Fibroblast of skin of right biceps (primary cell): ENCODE results near the gene MIEF1.

ENCODE experiments used
- DNase-seq: peaks from one replicate; pipeline ENCODE4 v3.0.0-alpha.2; 2013

MIEF1 gene

DNA sequence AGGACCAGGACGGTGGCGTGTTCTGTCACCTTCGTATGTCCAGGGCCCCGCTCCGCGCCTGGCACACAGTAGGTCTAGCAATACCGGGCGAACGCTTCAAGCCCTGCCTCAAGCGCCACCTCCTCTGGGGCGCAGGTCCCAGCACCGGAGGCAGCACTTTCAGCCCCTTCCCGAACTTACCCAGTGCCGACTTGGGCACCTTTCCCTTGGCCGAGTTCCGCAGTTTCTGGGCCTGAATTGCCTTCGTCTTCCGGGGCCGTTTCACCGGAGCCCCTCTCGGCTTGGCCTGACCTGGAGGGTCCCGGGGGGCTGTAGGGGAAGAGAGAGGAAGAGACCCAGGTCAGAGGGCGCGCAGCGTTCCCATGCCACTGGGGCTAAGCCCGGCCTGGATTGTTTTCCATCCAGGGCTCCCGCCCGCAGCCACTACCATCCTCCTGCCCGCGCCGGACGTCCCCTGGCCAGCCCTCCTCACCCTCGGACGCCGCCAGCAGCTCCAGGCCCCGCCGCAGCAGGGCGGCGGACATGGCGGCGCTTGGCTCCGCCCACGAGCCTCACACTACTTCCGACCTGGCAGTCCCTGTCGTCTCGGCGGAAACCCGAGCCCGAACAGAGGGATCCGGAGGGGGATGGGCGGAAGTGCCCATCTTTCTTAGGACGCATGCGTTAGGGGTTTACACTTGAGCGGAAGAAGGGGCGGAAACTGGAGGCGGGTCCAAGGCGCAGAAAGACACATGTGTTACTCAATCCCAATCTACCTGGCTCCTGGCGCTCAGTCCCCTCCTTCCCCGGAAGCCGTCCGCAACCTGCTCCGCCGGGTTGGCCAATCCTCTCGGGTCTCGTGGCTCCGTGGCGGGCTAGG lies 30.4 kb downstream of the MIEF1 start, which contains the start of gene RPS19BP1:
RPS19BP1 (minus strand) TSS at position 534 of the 859 bp plus-strand sequence; CDS start at position 524, 10 bp downstream.
- peak; percentile 99 for DNase-seq

DNA sequence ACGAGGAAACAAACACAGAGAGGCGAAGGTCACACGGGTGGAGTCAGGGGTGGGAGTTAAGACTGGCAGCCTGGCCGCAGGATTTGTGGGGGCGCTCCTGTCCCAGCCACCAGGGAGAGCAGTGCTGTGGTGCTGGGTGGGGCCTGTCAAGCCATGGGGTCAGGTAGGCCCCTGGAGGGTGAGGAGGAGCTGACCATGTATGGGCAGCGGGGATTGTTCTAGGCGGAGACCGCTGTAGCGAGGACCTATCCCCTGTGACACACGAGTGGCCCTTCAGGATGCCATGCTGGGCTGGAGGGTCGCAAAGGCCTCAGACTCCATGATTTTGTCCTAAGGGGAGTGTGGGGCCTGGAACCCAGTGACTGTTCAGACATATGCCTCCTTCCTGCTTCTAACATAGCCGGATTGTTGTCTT lies 32.0 kb downstream of the MIEF1 start:
- no peak for DNase-seq

DNA sequence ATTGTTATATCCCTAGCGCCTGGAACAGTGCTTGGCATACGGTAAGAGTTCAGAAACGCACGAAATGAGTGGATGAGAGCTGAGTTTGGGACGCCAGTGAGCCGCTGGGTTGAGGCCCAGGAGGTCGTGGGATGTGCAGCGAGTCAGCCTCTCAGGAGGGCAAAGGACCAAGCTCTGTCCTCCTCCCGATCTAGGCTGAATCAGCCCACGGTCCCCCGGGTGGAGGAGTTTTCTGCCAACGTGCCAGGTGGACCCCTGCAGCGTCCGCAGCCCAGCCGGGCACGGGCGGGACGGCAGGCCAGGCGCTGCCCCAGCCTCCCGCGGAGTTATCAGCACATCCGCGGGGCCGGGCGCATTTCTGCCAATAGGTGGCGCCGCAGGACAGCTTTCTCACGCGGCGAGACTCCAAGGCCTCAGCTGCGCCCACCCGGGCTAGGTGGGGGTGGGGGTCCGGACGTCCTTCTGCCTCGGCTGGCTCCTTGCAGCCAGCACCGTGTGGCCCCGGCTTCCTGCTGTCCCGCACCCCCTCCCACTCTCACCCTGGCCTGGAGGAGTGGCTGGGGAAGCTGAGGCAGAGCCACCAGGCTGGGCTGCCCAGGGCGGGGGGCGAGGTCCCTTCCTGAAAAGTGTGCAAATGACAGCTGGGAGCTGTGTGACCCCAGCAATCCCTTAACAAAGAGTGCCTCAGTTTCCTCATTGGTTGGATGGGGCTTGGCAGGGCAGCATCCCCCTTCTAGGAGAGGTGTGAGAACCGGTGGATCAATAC lies 32.7 kb downstream of the MIEF1 start:
- DNase-seq = peak; percentile 73

DNA sequence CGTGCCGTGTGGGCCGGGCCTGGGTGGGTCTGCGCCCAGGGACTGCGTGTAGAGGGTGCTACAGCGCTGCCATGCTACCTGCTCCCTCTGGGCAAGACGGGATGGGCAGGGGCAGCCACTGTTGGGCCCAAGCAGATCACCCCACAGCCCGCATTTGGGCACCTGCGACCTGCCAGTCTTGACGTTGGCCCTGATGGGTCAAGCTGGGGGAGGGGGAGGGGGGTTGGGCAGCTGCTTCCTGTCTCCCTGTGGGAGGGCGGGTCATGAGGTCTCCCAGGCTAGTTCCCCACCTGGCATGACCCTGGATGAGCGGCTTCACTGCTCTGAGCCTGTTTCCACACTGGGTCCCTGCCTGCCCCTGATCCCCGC lies 33.3 kb downstream of the MIEF1 start:
- no peak for DNase-seq

DNA sequence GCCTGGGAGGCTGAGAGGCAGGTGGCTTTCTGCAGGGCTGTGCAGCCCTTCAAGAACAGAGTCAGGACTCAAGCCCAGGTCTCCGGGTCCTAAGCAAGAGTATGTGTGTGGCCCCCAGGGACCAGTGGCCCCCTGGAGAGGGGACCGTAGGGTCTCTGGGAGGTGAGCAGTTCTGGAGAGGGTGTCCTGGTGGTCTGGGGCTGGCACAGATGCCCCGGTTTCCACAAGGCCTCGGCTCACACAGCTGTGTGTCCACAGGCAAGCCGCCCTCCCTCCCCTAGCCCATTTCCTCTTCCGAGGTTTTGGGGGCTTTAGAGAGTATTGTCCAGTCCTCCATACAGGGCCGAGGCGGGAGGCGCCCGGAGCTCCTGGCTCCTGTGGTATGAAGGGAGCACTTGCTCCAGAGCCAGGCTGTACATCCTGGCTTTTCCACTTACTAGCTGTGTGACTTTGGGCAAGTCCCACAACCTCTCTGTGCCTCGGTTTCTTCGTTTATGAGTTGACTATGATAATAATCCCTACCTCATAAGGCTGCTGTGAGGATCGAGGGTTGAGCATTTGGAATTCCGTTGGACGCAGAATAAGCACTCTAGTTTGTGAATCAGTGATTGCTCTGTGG lies 33.9 kb downstream of the MIEF1 start:
- DNase-seq = no peak

DNA sequence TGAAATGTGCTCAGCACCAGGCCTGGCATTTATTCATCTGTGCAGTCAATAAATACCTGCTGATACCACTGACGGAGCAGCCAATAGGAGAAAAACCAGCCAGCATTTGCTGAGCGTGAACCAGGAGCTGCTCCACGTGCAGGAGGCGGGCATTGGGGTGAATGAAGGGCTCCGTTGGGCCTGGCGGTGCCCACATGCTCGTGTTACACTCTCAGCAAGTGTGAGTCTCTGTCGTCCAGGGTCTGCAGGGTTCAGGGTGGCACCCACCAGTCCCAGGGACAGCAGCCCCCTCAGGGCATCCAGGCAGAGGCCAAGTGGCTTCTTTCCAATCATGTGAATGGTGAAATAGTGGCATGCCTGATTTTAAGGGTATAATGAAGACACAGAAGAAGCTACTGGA lies 34.6 kb downstream of the MIEF1 start:
- DNase-seq = no peak

DNA sequence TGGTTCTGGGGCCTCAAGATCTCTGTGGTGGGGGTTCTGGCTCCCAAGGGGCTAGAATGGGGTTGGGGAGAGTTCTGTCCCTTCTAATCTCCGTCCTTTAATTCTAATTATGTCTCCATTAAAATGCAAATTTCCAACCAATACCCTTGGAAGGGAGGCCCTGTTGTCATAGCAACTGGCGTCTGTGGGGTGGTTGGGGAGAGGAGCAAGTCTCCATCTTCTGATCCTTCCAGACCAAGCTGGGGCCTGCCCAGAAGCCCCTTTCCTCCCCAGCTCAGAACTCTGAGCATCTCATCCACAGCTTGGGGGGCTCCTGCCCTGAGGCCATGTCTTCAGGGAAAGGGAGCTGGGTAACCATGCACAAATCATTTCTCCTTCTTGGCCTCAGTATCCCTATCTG lies 35.9 kb downstream of the MIEF1 start:
- no peak for DNase-seq

DNA sequence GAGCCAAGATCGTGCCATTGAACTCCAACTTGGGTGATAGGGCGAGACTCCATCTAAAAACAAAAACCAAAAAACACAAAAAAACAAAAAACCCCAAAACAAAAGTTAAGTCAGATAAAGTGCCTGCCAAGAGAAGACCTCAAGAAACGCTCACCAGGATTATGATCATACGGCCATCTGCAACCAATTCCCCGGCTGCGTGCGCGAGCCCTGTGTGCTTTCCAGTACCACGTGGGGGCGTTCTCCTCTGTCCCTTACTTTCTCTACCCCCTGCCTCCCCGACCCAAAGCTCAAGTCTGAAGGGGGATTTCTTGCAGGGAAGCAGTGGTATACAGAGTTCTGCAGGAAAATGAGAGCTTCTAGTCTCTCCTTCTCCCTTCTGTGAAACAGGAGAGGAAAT lies 41.0 kb downstream of the MIEF1 start:
- no peak for DNase-seq

DNA sequence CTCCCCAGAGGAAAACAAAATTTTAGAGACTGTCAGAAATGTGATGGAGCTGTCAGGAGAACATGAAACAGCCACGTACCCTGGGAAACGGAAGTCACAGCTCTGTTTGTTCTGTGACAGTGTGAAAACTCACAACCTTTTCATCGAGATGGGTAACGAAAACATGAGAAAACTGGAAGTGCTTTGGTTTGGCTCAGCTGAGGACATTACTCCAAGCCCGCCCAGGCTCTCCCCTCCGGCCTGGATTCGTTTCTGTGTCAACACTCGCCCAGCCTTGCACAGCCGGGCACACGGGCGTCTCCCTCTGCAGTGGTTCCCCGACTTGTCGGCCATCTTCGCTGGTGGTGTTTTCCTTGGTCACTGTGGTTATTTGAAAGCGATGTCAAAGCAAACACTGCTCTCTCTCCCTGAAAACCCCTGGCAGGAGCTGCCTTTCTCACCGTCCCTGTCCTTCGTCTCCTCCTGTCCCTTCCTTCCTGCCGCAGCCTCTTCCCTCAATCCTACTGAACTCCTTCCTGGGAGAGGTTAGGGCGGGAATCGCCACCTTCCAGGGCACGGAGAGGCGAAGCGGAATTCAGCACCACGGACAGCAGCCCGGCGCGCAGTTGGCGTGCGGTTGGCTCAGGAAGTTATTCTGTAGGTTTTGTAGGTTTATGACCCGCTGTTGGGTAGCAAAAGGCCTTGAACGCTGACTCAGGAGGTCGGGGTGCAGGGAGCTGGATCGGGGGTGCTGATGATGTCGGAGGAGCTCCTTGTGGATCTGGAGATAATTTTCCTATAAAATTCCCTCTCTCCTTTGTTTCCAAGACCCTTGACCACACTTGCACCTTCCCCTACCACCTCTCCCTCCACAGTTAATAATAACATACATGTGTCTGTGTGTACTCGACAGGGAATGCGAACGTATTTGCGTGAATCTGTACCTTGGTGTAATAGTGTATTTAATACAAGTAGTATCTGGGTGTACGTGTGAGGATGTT lies 43.6 kb downstream of the MIEF1 start:
- peak; percentile 47 for DNase-seq

DNA sequence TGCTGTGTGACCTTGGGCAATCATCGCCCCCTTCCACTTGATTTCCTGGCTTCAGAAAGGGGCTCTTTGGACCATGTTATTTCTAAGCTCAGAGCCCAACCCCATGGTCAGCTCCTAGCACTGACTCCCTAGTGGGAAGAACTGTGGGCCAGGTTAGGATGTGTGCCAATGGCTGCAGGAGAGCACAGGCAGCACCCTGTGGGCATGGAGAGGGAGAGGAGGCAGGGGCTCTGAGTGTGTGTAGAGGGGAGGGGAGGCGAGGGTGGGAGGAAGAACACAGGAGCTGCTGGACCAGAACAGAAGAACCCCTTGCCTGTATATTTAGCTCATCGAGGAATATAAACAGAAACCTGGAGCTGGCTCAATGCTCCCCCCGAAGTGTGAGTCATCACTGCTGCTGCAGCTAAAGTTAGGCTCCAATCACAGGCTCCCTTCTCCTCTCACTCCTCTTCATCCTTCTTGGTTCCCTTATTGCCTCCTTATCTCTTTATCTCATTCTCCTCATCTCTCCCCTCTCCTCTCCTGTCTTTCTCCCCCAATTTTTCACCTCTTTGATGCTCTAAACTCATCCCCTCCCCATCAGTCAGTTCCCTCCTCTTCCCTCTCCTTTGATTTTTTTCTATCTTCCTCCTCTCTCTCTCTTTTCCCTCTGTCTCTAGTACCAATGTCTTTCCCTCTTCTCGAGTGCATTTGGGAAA lies 44.9 kb downstream of the MIEF1 start:
- DNase-seq = no peak

DNA sequence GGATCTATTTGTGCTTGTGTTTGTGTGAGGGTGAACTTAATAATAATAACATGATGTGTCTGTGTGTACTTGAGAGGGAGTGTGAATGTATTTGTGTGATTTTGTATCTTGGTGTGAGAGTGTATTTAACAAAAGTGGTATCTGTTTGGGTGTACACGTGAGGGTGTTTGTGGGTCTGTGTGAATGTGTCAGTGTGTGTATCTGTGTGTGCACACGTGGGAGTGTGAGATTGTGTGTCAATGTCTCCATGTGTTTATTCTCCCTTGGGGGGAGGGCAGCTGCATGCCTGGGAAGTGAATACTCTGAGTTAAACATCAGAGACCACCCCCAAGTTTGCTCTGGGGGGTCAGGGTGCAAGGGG lies 45.5 kb downstream of the MIEF1 start:
- no peak for DNase-seq

DNA sequence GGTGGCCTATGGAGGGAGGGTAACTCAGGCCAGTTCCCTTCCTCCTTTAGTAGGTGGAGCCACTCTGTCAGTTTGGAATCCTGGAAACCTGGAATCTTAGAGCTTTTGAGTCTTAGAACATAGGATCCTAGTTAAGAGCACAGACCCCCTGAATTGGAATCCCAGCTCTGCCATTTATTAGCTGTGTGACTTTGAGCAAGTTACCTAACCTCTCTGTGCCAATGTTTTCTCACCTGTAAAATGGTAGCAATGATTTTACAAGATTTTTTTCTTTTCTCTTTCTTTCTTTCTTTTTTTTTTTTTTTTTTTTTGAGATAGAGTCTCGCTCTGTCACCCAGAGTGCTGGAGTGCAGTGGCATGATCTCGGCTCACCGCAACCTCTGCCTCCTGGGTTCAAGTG lies 51.3 kb downstream of the MIEF1 start:
- DNase-seq = no peak

DNA sequence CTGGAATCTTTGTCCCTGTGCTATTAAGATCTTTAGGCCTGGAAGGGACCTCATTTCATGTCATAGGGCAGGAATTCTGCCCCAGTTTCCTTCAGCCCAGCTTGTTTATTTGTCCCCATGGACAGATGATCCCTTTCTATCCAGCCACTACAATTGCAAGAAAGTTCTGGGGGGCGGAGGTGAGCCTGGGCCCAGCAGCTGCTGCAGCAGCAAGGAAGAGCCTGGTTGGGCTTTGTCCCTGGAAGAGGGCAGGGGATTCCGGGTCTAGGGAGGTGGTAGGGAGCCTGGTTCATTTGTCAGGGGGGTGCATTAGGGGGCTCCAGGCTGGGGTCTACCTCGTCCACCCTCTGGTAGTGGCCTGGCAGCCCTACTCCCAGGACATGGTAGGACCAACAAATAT lies 52.1 kb downstream of the MIEF1 start:
- no peak for DNase-seq

DNA sequence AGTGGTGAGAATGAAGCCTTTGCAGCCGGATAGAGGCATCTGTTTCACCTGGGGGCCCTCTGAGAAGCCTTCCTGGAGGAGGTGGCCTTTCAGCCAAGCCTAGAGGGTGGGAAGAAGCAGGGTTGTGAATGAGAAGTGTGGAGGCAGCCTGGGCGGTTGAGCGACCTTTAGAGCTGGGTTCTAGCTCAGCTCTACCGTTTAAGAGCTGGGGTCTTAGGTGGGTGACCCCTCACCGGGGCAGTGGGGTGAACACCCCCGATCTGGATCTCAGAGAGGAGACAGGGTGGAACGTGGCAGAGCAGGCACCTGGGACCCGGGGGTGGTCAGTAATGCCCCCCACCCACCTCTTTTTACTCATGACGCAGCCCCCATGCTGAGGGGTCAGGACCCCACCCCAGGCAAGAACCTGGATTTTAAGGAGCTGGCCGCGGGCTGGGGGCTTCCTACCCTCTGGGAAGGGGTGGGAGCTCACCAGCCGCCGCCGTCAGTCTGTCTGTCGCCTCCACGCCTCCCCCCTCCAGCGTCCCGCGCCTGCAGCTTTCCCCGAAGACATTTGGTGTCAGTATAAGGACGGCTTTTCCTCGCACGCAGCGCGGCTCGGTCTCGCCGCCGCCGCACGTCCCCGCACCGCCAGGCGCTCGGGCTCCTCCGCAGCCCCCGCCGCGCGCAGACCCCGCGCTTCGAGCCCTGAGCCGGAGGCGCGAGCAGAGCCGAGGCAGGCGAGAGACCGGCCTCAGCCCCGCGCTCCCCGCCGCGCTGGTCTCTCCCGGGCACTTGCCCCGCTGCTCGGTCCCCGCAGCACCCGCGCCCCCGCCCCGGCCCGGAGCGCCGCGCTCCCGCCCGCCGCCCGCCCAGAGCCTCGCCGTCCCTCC lies 55.1 kb downstream of the MIEF1 start:
- DNase-seq = peak; percentile 16

DNA sequence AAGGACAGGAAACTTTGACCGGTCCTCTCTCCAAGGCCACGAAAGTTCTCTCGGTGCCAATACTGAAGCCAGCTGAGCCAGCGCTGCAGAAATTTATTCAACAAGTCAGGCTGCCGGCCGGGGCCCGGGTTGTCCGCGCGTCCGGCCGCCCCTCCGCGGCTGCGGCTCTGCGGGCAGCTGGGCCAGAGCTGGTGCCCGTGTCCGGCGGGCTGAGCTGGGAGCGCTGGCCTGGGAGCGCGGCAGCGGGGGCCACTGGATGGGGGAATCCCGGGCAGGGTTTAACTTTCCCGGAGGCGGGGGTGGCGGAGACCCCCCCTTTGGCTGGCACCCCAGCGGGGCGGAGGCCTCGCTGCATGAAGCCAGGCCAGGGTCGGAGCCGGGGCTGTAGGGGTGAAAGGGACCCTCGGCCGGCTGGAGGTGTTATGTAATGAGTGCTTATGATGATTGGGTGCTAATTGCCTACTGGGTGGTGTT lies 56.2 kb downstream of the MIEF1 start:
- no peak for DNase-seq

DNA sequence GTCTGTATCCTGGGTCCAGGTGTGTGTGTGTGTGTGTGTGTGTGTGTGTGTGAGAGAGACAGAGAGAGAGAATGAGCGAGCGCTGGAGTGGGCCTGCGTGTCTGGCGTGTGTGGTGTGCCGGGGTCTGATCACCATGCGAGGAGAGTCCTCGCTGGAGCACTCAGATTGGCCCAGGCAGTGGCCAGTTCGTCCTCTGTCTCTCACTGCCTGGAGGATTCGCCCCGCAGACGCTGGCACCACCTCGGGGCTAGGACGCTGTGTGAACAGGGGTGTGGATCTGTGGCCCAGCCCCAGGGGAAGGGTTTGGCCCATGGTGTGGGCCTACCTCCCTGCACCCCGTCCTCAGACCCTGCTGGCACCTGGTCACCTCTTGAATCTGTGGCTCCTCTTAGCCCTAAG lies 56.9 kb downstream of the MIEF1 start:
- no peak for DNase-seq

DNA sequence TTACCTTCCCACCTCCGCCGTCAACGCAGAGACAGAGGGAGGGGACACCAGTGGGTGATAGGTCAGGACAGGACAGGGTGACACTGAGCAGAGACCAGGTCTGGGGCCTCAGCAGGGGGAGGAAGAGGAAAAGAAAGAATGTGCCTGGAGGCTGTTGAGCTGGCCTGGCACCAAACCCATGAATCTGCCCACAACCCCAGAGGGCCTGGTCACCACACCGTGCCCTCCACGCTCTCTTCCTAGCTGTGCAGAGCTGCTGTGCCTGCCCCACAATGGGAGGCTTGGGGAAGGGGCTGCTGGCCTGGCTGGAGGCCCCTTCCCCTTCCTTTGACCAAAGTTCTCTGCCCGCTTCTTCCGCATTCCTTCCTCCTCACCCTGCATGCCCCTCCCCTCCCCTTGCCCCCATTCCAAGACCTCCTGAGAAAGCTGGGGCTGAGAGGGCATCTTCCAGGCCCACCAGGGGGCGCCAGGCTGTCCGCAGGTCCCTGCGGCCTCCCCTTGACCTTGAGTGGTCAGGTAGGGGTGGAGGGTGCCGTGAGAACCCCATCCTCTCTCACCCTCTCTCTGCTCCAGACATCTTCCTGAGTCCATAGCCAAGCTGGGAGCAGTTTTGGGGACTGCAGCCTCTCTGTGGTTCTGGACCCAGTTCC lies 57.5 kb downstream of the MIEF1 start:
- no peak for DNase-seq

DNA sequence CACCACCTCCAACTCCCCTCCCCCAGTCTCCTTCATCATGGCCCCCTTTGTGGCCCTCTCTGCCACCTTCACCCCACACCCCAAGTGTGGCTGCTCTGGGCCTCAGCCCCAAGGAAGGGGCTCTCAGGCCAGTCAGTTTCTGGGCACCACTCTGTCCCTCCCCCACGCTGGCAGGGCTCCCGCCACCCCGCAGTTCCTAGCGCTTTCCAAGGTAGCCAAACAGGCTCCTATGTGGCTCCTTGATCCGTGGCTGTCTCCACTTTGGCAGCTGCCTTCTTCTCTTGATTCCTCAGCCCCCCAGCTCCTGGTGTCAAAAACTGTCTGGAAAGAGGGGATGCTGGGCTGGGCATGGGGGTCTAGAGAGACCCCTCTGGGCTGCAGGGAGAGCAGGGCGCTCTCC lies 58.0 kb downstream of the MIEF1 start:
- no peak for DNase-seq

DNA sequence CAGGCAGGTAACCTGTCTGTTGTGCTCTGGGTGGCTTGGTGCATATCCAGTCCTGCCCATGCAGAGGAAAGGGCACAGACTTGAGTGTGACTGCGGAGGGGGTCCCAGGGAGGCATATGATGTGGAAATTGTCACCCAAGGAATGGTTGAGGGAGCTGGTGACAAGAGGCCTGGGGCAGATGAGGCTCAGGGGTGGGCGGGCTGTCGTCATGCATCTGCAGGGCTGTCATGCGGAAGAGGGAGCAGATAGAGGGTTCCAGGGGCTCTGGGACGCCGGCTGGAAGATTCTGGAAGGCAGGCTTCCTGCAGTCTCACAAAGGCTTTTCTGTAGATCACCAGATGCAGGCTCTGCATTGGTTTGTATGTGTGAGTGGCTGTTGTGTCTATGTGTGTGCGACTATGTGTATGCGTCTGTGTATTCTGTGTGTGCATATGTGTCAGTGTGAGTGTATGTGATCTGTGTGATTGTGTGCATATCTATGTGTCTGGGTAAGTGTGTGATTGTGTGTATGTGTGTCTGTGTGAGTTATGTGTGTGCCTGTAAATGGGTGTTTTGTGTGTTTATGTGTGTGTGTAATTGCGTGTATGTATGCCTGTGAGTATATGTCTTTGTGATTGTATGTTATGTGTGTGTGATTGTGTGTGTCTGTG lies 60.9 kb downstream of the MIEF1 start:
- no peak for DNase-seq
